22Rv1 (cell line): ENCODE data around the gene GABBR2.

Source experiments
- ZFX ChIP-seq: fragments of 450-650 bp; IDR thresholded peaks from 2 replicates; pipeline ENCODE4 v1.6.1; 2017; ENCODE audit warnings: antibody characterized with exemption, borderline replicate concordance
- TF ChIP-seq, protein P1 (sequence below): fragments of 450-650 bp; IDR thresholded peaks from 2 replicates; pipeline ENCODE4 v1.5.1; 2017; ENCODE audit warnings: mild to moderate bottlenecking

DNA sequence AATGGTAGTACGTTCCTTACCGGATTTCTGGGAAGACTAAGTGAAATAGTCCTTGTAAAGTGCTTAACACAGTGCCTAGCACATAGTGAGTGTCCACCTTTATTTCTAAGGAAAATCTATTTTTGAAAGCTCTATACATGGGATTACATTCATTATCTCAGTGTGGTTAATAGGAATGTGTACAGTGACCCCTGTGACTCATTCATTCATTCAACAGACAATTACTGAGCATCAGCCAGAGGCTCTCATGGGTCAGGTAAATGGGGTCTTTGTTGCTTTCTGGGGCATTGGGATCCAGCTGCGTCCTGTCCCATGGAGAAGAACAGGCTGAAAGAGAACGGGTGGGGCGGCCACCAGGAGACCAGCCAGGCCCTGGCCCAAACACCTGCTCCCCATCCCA lies 227.1 kb downstream of the GABBR2 start:
- TF ChIP-seq, protein P1, sequence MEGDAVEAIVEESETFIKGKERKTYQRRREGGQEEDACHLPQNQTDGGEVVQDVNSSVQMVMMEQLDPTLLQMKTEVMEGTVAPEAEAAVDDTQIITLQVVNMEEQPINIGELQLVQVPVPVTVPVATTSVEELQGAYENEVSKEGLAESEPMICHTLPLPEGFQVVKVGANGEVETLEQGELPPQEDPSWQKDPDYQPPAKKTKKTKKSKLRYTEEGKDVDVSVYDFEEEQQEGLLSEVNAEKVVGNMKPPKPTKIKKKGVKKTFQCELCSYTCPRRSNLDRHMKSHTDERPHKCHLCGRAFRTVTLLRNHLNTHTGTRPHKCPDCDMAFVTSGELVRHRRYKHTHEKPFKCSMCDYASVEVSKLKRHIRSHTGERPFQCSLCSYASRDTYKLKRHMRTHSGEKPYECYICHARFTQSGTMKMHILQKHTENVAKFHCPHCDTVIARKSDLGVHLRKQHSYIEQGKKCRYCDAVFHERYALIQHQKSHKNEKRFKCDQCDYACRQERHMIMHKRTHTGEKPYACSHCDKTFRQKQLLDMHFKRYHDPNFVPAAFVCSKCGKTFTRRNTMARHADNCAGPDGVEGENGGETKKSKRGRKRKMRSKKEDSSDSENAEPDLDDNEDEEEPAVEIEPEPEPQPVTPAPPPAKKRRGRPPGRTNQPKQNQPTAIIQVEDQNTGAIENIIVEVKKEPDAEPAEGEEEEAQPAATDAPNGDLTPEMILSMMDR: no peak
- TF ChIP-seq ZFX: no peak
